Right atrium auricular region (tissue), 2 donors: ENCODE data around the gene NOP9. TPM values are rescaled to one million over a fixed set of nuclear protein-coding genes. Genes with fewer than 3 reads are reported as not detected.

Source experiments
- DNase-seq: peaks from one replicate; pipeline ENCODE4 v3.0.0-alpha.2; 2019; ENCODE audit warnings: low spot score
- H3K27ac ChIP-seq, 2 donors: fragments of 200-600 bp; sonication (generic); 1 replicate in 1 of 2; 2 replicates in 1 of 2; pipeline ENCODE4 v1.5.1; 2016 to 2019
- H3K27me3 ChIP-seq, 2 donors: fragments of 200-600 bp; sonication (generic); one replicate each; pipeline versions ENCODE4 v1.5.1 to v1.6.0; 2017 to 2019
- H3K36me3 ChIP-seq: fragments of 200-600 bp; sonication (generic); one replicate; pipeline ENCODE4 v1.5.1; 2016
- H3K4me1 ChIP-seq, 2 donors: fragments of 200-600 bp; sonication (generic); one replicate each; pipeline versions ENCODE4 v1.5.1 to v1.6.0; 2017 to 2019
- H3K4me3 ChIP-seq, 2 donors: fragments of 200-600 bp; sonication (generic); 1 replicate in 1 of 2; 2 replicates in 1 of 2; pipeline ENCODE4 v1.5.1; 2017 to 2019; ENCODE audit warnings: mild to moderate bottlenecking in 1 of 2, moderate library complexity in 1 of 2
- H3K9me3 ChIP-seq, 2 donors: fragments of 200-600 bp; sonication (generic); one replicate each; pipeline ENCODE4 v1.5.1; 2019
- CTCF ChIP-seq, 2 donors: fragments of 200-600 bp; sonication (generic); IDR thresholded peaks; one replicate each; pipeline ENCODE4 v1.5.1; 2019; ENCODE audit warnings: antibody characterized with exemption in 2 of 2
- total RNA-seq, 2 donors: library from RNA; depleted of rRNA; stranded (reverse); fragments of >200 nt; gene quantifications; one replicate each; pipeline ENCODE4 v1.1.0, GENCODE V29; 2016

The NOP9 gene
- total RNA-seq, 2 donors from 2014 or later: 13.9 to 15.5 TPM

DNA sequence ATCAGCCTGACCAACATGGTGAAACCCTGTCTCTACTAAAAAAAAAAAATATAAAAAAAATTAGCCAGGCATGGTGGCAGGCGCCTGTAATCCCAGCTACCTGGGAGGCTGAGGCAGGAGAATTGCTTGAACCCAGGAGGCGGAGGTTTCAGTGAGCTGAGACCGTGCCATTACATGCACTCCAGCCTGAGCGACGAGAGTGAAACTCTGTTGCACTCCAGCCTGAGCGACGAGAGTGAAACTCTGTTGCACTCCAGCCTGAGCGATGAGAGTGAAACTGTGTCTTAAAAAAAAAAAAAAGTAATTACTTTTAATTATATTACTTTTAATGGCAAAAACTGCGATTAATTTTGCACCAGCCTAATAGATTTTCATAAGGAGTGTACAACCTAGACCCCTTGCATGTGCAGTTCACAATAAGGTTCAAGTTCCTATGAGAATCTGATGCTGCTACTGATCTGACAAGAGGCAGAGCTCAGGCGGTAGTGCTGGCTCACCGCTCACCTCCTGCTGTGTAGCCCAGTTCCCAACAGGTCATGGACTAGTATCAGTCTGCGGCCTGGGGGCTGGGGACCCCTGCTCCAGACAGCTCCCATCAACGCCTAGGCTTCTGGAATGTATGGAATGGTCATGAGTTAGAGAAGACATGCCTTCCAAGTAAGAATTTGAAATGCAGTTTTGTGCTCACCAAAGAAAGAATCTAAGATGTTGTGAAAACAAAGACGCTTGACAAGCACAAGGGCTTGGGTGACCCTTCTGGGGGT lies 21.7 kb downstream of the NOP9 start:
- H3K36me3 ChIP-seq: no peaks in the 10 kb centered on the region

DNA sequence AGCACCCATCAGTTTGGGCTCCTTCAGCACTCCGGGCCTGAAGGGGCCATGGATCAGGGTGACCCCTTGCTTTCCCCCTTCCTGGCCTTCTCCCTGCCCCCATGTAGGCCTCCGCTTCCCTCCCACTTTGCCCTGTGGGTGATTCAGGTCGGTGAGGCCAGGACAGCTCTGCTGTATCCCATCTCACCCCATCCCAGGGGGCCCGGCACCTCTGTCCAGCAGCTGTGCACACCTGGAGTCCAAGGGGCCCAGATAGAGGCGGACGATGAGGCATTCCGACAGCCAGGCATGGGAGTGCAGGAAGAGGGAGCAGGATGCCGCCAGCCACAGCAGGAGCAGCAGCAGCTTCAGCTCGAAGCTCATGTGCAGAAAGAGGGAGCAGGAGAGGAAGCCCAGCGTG lies 23.0 kb downstream of the NOP9 start:
- Histone ChIP-seq H3K9me3 (no peaks in the 10 kb centered on the region), H3K27me3 (no peaks in the 10 kb centered on the region), H3K27ac (no peak overlapping the region), H3K36me3 (no peaks in the 10 kb centered on the region), H3K4me1 (no peaks in the 10 kb centered on the region), H3K4me3 (no peak overlapping the region)
- DNase-seq: no peak
- TF ChIP-seq CTCF (IDR thresholded peaks at IDR 0.05): no peak

More for the DNA sequence above, 21.7 kb downstream of the NOP9 start:
- no peak for TF ChIP-seq CTCF (IDR thresholded peaks at IDR 0.05)
- H3K27ac ChIP-seq: no peak overlapping the region
- H3K27me3 ChIP-seq: no peaks in the 10 kb centered on the region
- H3K9me3 ChIP-seq: no peaks in the 10 kb centered on the region
- no peak overlapping the region for H3K4me3 ChIP-seq
- peaks cover 0 to 10% of the 10 kb centered on the region in 2 donors for H3K4me1 ChIP-seq
- no peak for DNase-seq

DNA sequence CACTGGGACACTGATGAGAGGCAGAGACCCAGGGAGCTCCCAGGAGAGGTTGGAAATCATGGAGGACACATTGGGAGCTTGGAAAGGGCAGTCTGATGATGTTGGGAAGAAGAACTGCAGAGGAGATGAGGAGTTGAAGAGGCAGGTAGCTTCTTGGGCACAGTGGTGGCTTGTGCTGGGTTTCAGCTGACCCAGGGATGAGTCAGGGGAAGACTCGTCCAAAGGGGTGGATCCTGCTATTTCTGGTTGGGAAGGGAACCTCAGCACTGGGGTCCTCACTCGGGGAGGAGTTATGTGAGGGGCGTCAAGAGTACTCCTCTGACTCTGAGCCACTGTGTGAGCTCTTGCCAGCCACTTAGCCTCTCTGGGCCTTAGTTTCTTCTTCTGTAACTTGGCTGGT lies 23.7 kb downstream of the NOP9 start:
- DNase-seq: no peak
- Histone ChIP-seq H3K9me3 (no peaks in the 10 kb centered on the region), H3K27me3 (no peaks in the 10 kb centered on the region), H3K27ac (no peak overlapping the region), H3K36me3 (no peaks in the 10 kb centered on the region), H3K4me3 (no peak overlapping the region), H3K4me1 (no peaks in the 10 kb centered on the region)
- no peak for TF ChIP-seq CTCF (IDR thresholded peaks at IDR 0.05)

DNA sequence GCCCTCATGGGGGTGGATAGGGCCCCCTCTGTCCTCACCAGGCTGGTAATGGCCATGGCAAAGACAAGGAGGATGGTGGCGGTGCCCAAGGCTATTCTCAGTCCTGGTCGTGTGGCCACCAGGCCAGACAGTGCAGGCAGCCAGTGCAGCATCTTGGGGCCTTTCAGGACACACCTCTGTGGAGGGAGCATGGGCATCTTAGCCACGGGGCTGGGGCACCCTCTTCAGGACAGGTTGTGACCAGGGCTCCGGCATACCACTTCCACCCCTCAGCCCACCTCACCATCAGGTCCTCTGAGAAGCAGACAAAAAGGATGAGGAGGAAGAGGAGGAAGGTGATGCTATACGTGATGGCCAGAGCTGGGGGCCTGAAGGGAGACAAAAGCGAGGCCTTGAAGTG lies 24.4 kb downstream of the NOP9 start:
- TF ChIP-seq CTCF (IDR thresholded peaks at IDR 0.05): no peak
- no peaks in the 10 kb centered on the region for H3K4me1 ChIP-seq
- H3K36me3 ChIP-seq: no peaks in the 10 kb centered on the region

GRCh38 chr14:24325041-24325530 lies 25.4 kb downstream of the NOP9 start:
- Histone ChIP-seq H3K36me3 (no peaks in the 10 kb centered on the region), H3K27me3 (no peaks in the 10 kb centered on the region), H3K27ac (no peak overlapping the region), H3K9me3 (no peaks in the 10 kb centered on the region), H3K4me3 (no peak overlapping the region), H3K4me1 (no peaks in the 10 kb centered on the region)
- TF ChIP-seq CTCF (IDR thresholded peaks at IDR 0.05): no peak
- DNase-seq: no peak

More for the DNA sequence above, 24.4 kb downstream of the NOP9 start:
- Histone ChIP-seq H3K9me3 (no peaks in the 10 kb centered on the region), H3K27me3 (no peaks in the 10 kb centered on the region), H3K4me3 (no peak overlapping the region), H3K27ac (no peak overlapping the region)
- no peak for DNase-seq

- no peak for DNase-seq
- Histone ChIP-seq H3K27ac (no peak overlapping the region), H3K4me1 (no peaks in the 10 kb centered on the region), H3K9me3 (no peaks in the 10 kb centered on the region), H3K4me3 (no peak overlapping the region), H3K27me3 (no peaks in the 10 kb centered on the region), H3K36me3 (no peaks in the 10 kb centered on the region)
- TF ChIP-seq CTCF (IDR thresholded peaks at IDR 0.05): no peak
Measured at GRCh38 chr14:24325963-24326362, 26.3 kb downstream of the NOP9 start.
